Mesothelial cell of epicardium (in vitro differentiated cells): ENCODE measurements around the gene PRUNE2. TPM values are rescaled to one million over a fixed set of nuclear protein-coding genes. Genes with fewer than 3 reads are reported as not detected.

Experiments
- DNase-seq, 2 experiments: peaks; one replicate each; pipeline ENCODE4 v3.0.0; 2021; ENCODE audit warnings: low spot score in 2 of 2; ENCODE audit not compliant: unreplicated experiment in 2 of 2
- H3K27ac Mint-ChIP-seq: 2 replicates; pipeline ENCODE4 v1.8.0; 2021; ENCODE audit warnings: mixed read lengths
- H3K27me3 Mint-ChIP-seq: 2 replicates; pipeline ENCODE4 v1.8.0; 2021; ENCODE audit warnings: low read depth, mixed read lengths
- H3K36me3 Mint-ChIP-seq: 2 replicates; pipeline ENCODE4 v1.8.0; 2021; ENCODE audit warnings: mixed read lengths
- H3K4me1 Mint-ChIP-seq: 2 replicates; pipeline ENCODE4 v1.8.0; 2021; ENCODE audit warnings: mixed read lengths
- H3K4me3 Mint-ChIP-seq: 2 replicates; pipeline ENCODE4 v1.8.0; 2021; ENCODE audit warnings: mild to moderate bottlenecking, moderate library complexity, mixed read lengths
- H3K9me3 Mint-ChIP-seq: 2 replicates; pipeline ENCODE4 v1.8.0; 2021; ENCODE audit warnings: mixed read lengths
- CTCF ChIP-seq: fragments of 200-600 bp; sonication (generic); IDR thresholded peaks from one replicate; pipeline ENCODE4 v1.5.0; 2021; ENCODE audit warnings: antibody characterized with exemption; ENCODE audit not compliant: unreplicated experiment
- total RNA-seq: library from RNA; stranded (reverse); gene quantifications from 3 replicates; pipeline ENCODE4 v1.2.1, GENCODE V29; 2021

Gene PRUNE2
- total RNA-seq, 1 donor from 2014 or later, result 3.4 TPM

DNA sequence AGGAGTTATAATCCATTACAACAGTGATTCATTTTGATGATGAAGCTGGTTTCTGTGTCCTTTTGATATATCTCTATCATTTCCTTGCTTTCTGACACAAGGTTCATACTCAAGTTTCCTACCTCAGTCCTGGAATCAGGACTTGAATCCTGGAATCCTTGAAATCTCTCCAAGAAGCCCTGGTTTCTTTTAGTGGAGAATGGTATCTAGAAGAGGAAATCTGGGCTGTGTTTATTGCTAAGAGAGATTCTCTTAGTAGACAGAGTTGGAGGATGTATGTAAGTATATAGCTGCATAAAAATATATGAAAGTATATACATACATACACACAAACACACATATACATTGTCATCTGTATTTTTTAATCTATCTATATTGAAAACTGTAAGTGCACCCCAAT lies 332.5 kb downstream of the PRUNE2 start:
- Mint-ChIP-seq H3K4me3 (no peak overlapping the region), H3K27ac (no peak overlapping the region), H3K36me3 (no peaks in the 10 kb centered on the region), H3K9me3 (peaks cover 19% of the 10 kb centered on the region), H3K27me3 (peaks cover 24% of the 10 kb centered on the region), H3K4me1 (peaks cover 2% of the 10 kb centered on the region)
- DNase-seq, result no peak
- no peak for TF ChIP-seq CTCF

GRCh38 chr9:76572151-76572550 lies 333.8 kb downstream of the PRUNE2 start:
- no peak overlapping the region for H3K4me3 Mint-ChIP-seq
- H3K4me1 Mint-ChIP-seq, result peaks cover 2% of the 10 kb centered on the region
- peaks cover 24% of the 10 kb centered on the region for H3K27me3 Mint-ChIP-seq
- H3K27ac Mint-ChIP-seq, result no peak overlapping the region
- TF ChIP-seq CTCF, result no peak
- H3K9me3 Mint-ChIP-seq, result peaks cover 19% of the 10 kb centered on the region
- no peaks in the 10 kb centered on the region for H3K36me3 Mint-ChIP-seq
- DNase-seq, result no peak

- Mint-ChIP-seq H3K27me3 (peaks cover 24% of the 10 kb centered on the region), H3K9me3 (peaks cover 19% of the 10 kb centered on the region), H3K4me1 (peaks cover 2% of the 10 kb centered on the region), H3K27ac (no peak overlapping the region), H3K36me3 (no peaks in the 10 kb centered on the region), H3K4me3 (peak overlapping the region; percentile 33)
- no peak for DNase-seq
- TF ChIP-seq CTCF, result no peak
Observed at GRCh38 chr9:76571743-76572146, 334.2 kb downstream of the PRUNE2 start.

- H3K27ac Mint-ChIP-seq, result no peak overlapping the region
- DNase-seq, result no peak
- peaks cover 19% of the 10 kb centered on the region for H3K9me3 Mint-ChIP-seq
- TF ChIP-seq CTCF, result no peak
- H3K4me3 Mint-ChIP-seq, result peak overlapping the region; percentile 55
- peaks cover 4% of the 10 kb centered on the region for H3K4me1 Mint-ChIP-seq
- H3K36me3 Mint-ChIP-seq, result no peaks in the 10 kb centered on the region
- peaks cover 24% of the 10 kb centered on the region for H3K27me3 Mint-ChIP-seq
Observed at GRCh38 chr9:76571288-76571687, 334.6 kb downstream of the PRUNE2 start.

GRCh38 chr9:76570826-76571225 lies 335.1 kb downstream of the PRUNE2 start:
- Mint-ChIP-seq H3K4me3 (no peak overlapping the region), H3K9me3 (peaks cover 19% of the 10 kb centered on the region), H3K27ac (no peak overlapping the region), H3K27me3 (peaks cover 24% of the 10 kb centered on the region), H3K36me3 (no peaks in the 10 kb centered on the region), H3K4me1 (peaks cover 2% of the 10 kb centered on the region)
- no peak for TF ChIP-seq CTCF
- DNase-seq, result no peak

DNA sequence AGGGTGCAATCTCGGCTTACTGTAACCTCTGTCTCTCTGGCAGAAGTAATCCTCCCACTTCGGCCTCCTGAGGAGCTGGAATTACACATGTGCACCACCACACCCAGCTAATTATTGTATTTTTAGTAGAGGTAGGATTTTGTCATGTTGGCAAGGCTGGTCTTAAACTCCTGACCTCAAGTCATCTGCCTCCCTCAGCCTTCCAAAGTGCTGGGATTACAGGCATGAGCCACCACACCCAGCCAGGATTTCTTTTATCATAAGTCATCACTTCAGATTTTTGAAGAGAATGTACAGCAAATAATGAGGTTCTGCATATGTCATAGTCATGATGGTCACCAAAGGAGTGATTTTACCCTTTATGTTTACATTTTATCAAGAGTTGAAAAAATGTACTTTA lies 338.8 kb downstream of the PRUNE2 start:
- no peaks in the 10 kb centered on the region for H3K36me3 Mint-ChIP-seq
- DNase-seq, result no peak
- no peak for TF ChIP-seq CTCF
- no peak overlapping the region for H3K27ac Mint-ChIP-seq
- H3K4me3 Mint-ChIP-seq, result no peak overlapping the region
- peaks cover 19% of the 10 kb centered on the region for H3K9me3 Mint-ChIP-seq
- H3K4me1 Mint-ChIP-seq, result peaks cover 16% of the 10 kb centered on the region
- H3K27me3 Mint-ChIP-seq, result peaks cover 9% of the 10 kb centered on the region
